Trophoblast cell (in vitro differentiated cells and primary cell): ENCODE results near the gene PTH2.

ENCODE experiments used
- DNase-seq, 2 donors: peaks; one replicate each; pipeline ENCODE4 v3.0.0-alpha.2; 2016
- H2AFZ ChIP-seq: 2 replicates; pipeline ENCODE4 v1.6.1; 2013; ENCODE audit warnings: low read length, moderate library complexity, mild to moderate bottlenecking; ENCODE audit not compliant: insufficient read depth, poor library complexity
- H2AK5ac ChIP-seq: 2 replicates; pipeline ENCODE4 v1.6.1; 2013; ENCODE audit warnings: mild to moderate bottlenecking, low read length
- H2BK120ac ChIP-seq: 2 replicates; pipeline ENCODE4 v1.6.1; 2013; ENCODE audit warnings: low read length, mild to moderate bottlenecking, moderate library complexity; ENCODE audit not compliant: insufficient read depth, poor library complexity
- H2BK12ac ChIP-seq: 2 replicates; pipeline ENCODE4 v1.6.1; 2013; ENCODE audit warnings: mild to moderate bottlenecking, low read length, moderate library complexity
- H2BK5ac ChIP-seq: 2 replicates; pipeline ENCODE4 v1.6.1; 2013; ENCODE audit warnings: low read length, low read depth, moderate library complexity, mild to moderate bottlenecking; ENCODE audit not compliant: poor library complexity
- H3K14ac ChIP-seq: 2 replicates; pipeline ENCODE4 v1.6.1; 2013; ENCODE audit warnings: mild to moderate bottlenecking, low read length
- H3K18ac ChIP-seq: 2 replicates; pipeline ENCODE4 v1.6.1; 2013; ENCODE audit warnings: mild to moderate bottlenecking, low read length
- H3K23ac ChIP-seq: 2 replicates; pipeline ENCODE4 v1.6.1; 2013; ENCODE audit warnings: low read length
- H3K27ac ChIP-seq: 2 replicates; pipeline ENCODE4 v1.5.1; 2013; ENCODE audit warnings: low read depth, mild to moderate bottlenecking, inconsistent platforms, low read length, moderate library complexity
- H3K27me3 ChIP-seq: 2 replicates; pipeline ENCODE4 v1.6.1; 2013; ENCODE audit warnings: inconsistent platforms, mild to moderate bottlenecking, low read length, moderate library complexity; ENCODE audit not compliant: insufficient read depth
- H3K36me3 ChIP-seq, 2 experiments: 1 replicate in 1 of 2; 2 replicates in 1 of 2; pipeline ENCODE4 v1.6.1; 2013; ENCODE audit warnings: low read length in 2 of 2, mild to moderate bottlenecking in 2 of 2, moderate library complexity in 1 of 2; ENCODE audit not compliant: insufficient read depth in 2 of 2, control insufficient read depth in 1 of 2
- H3K4ac ChIP-seq: 2 replicates; pipeline ENCODE4 v1.6.1; 2013; ENCODE audit warnings: low read depth, mild to moderate bottlenecking, low read length, moderate library complexity
- H3K4me1 ChIP-seq, 2 experiments: 1 replicate in 1 of 2; 2 replicates in 1 of 2; pipeline ENCODE4 v1.6.1; 2013; ENCODE audit warnings: low read length in 2 of 2, mild to moderate bottlenecking in 2 of 2, moderate library complexity in 1 of 2; ENCODE audit not compliant: insufficient read depth in 2 of 2, control insufficient read depth in 1 of 2
- H3K4me2 ChIP-seq: 2 replicates; pipeline ENCODE4 v1.6.1; 2013; ENCODE audit warnings: inconsistent platforms, mild to moderate bottlenecking, low read length, moderate library complexity
- H3K4me3 ChIP-seq: 2 replicates; pipeline ENCODE4 v1.5.1; 2013; ENCODE audit warnings: mild to moderate bottlenecking, low read depth, low read length, inconsistent platforms
- H3K79me1 ChIP-seq: one replicate; pipeline ENCODE4 v1.6.1; 2013; ENCODE audit warnings: low read length
- H3K79me2 ChIP-seq: 2 replicates; pipeline ENCODE4 v1.6.1; 2013; ENCODE audit warnings: low read length, mild to moderate bottlenecking; ENCODE audit not compliant: control insufficient read depth, insufficient read depth, poor library complexity
- H3K9ac ChIP-seq: 2 replicates; pipeline ENCODE4 v1.6.1; 2013; ENCODE audit warnings: mild to moderate bottlenecking, low read length
- H3K9me3 ChIP-seq: 2 replicates; pipeline ENCODE4 v1.6.1; 2013; ENCODE audit warnings: low read depth, mild to moderate bottlenecking, control low read depth, inconsistent platforms, low read length; ENCODE audit not compliant: insufficient read depth
- H4K12ac ChIP-seq: 2 replicates; pipeline ENCODE4 v1.6.1; 2013; ENCODE audit warnings: low read depth, mild to moderate bottlenecking, low read length, moderate library complexity
- H4K8ac ChIP-seq: 2 replicates; pipeline ENCODE4 v1.6.1; 2013; ENCODE audit warnings: low read depth, mild to moderate bottlenecking, low read length, moderate library complexity
- H4K91ac ChIP-seq: one replicate; pipeline ENCODE4 v1.6.1; 2013; ENCODE audit warnings: low read depth, mild to moderate bottlenecking, low read length, moderate library complexity
- WGBS: extraction: QIAGEN DNeasy Blood & Tissue Kit; methylation state at CpG from one replicate; pipeline ENCODE4 v1.1.7; 2013; ENCODE audit warnings: missing lambda C conversion rate; ENCODE audit not compliant: insufficient read length, insufficient coverage; ENCODE audit errors: extremely low coverage; 5-methylcytosine and 5-hydroxymethylcytosine counted together

Gene PTH2

GRCh38 chr19:49432141-49433073 is 9.2 kb upstream of the PTH2 start:
- H3K14ac ChIP-seq = no peak overlapping the region
- H3K18ac ChIP-seq = no peak overlapping the region
- H4K91ac ChIP-seq = no peak overlapping the region
- no peaks in the 10 kb centered on the region for H3K79me1 ChIP-seq
- H3K27me3 ChIP-seq = peaks cover 31% of the 10 kb centered on the region
- H3K4me2 ChIP-seq = no peak overlapping the region
- no peak overlapping the region for H3K9ac ChIP-seq
- H2AFZ ChIP-seq = no peak overlapping the region
- H3K79me2 ChIP-seq = no peaks in the 10 kb centered on the region
- H3K4me1 ChIP-seq = peaks cover 3 to 6% of the 10 kb centered on the region in 2 experiments
- no peak overlapping the region for H2AK5ac ChIP-seq
- H3K36me3 ChIP-seq = no peaks in the 10 kb centered on the region
- H3K9me3 ChIP-seq = peaks cover 25% of the 10 kb centered on the region
- H3K27ac ChIP-seq = no peak overlapping the region
- no peak overlapping the region for H4K12ac ChIP-seq
- H4K8ac ChIP-seq = no peak overlapping the region
- no CpG with 5 or more reads among the region's 63 CpGs for WGBS
- H3K4me3 ChIP-seq = no peak overlapping the region
- no peak overlapping the region for H2BK5ac ChIP-seq
- no peak overlapping the region for H2BK12ac ChIP-seq
- no peak overlapping the region for H3K4ac ChIP-seq
- no peak for DNase-seq
- H3K23ac ChIP-seq = no peak overlapping the region
- no peak overlapping the region for H2BK120ac ChIP-seq

- Histone ChIP-seq H3K27me3 (peaks cover 33% of the 10 kb centered on the region), H3K27ac (no peak overlapping the region), H3K36me3 (no peaks in the 10 kb centered on the region), H3K4me1 (peaks cover 0 to 4% of the 10 kb centered on the region in 2 experiments), H2BK12ac (no peak overlapping the region), H4K8ac (no peak overlapping the region), H3K4ac (no peak overlapping the region), H3K4me3 (peak overlapping the region; percentile 45), H4K91ac (no peak overlapping the region), H3K18ac (no peak overlapping the region), H2BK120ac (no peak overlapping the region), H3K79me2 (no peaks in the 10 kb centered on the region), H3K23ac (no peak overlapping the region), H3K79me1 (no peaks in the 10 kb centered on the region), H3K9me3 (peaks cover 22% of the 10 kb centered on the region), H2AK5ac (no peak overlapping the region), H3K14ac (no peak overlapping the region), H2BK5ac (no peak overlapping the region), H2AFZ (no peak overlapping the region), H4K12ac (no peak overlapping the region), H3K4me2 (no peak overlapping the region), H3K9ac (no peak overlapping the region)
- no peak for DNase-seq
- WGBS = no CpG with 5 or more reads among the region's 29 CpGs
Measured at GRCh38 chr19:49431330-49431749, 8.1 kb upstream of the PTH2 start.

- H3K4me2 ChIP-seq = no peak overlapping the region
- H3K18ac ChIP-seq = no peak overlapping the region
- H2AFZ ChIP-seq = no peak overlapping the region
- H4K8ac ChIP-seq = no peak overlapping the region
- H3K27me3 ChIP-seq = peaks cover 36% of the 10 kb centered on the region
- H3K79me1 ChIP-seq = no peaks in the 10 kb centered on the region
- no peak for DNase-seq
- no peaks in the 10 kb centered on the region for H3K79me2 ChIP-seq
- peaks cover 0 to 3% of the 10 kb centered on the region in 2 experiments for H3K4me1 ChIP-seq
- no peak overlapping the region for H3K27ac ChIP-seq
- no peak overlapping the region for H2AK5ac ChIP-seq
- no peak overlapping the region for H2BK5ac ChIP-seq
- H3K36me3 ChIP-seq = no peaks in the 10 kb centered on the region
- no peak overlapping the region for H2BK120ac ChIP-seq
- peak overlapping the region; percentile 45 for H3K4me3 ChIP-seq
- no CpG with 5 or more reads among the region's 28 CpGs for WGBS
- no peak overlapping the region for H3K14ac ChIP-seq
- no peak overlapping the region for H3K23ac ChIP-seq
- H4K12ac ChIP-seq = no peak overlapping the region
- H3K9ac ChIP-seq = no peak overlapping the region
- H2BK12ac ChIP-seq = no peak overlapping the region
- H4K91ac ChIP-seq = no peak overlapping the region
- H3K9me3 ChIP-seq = peaks cover 19% of the 10 kb centered on the region
- no peak overlapping the region for H3K4ac ChIP-seq
Measured at GRCh38 chr19:49430678-49431329, 7.6 kb upstream of the PTH2 start.

- H3K27me3 ChIP-seq = peaks cover 42% of the 10 kb centered on the region
- H3K36me3 ChIP-seq = no peaks in the 10 kb centered on the region
- H4K8ac ChIP-seq = no peak overlapping the region
- no peak overlapping the region for H2BK12ac ChIP-seq
- no peak overlapping the region for H2AK5ac ChIP-seq
- H3K27ac ChIP-seq = no peak overlapping the region
- no peak overlapping the region for H3K4ac ChIP-seq
- WGBS = no CpG with 5 or more reads among the region's 9 CpGs
- no peak overlapping the region for H3K14ac ChIP-seq
- peaks cover 0 to 3% of the 10 kb centered on the region in 2 experiments for H3K4me1 ChIP-seq
- no peak overlapping the region for H3K9ac ChIP-seq
- no peak overlapping the region for H2AFZ ChIP-seq
- peaks cover 17% of the 10 kb centered on the region for H3K9me3 ChIP-seq
- DNase-seq = no peak
- no peak overlapping the region for H3K18ac ChIP-seq
- H3K23ac ChIP-seq = no peak overlapping the region
- no peak overlapping the region for H4K91ac ChIP-seq
- no peak overlapping the region for H2BK120ac ChIP-seq
- H3K79me2 ChIP-seq = no peaks in the 10 kb centered on the region
- no peak overlapping the region for H3K4me3 ChIP-seq
- H3K79me1 ChIP-seq = no peaks in the 10 kb centered on the region
- H2BK5ac ChIP-seq = no peak overlapping the region
- H4K12ac ChIP-seq = no peak overlapping the region
- H3K4me2 ChIP-seq = no peak overlapping the region
Measured at GRCh38 chr19:49430172-49430677, 7.0 kb upstream of the PTH2 start.
